Fibroblast of pulmonary artery (primary cell): Measurements from ENCODE around the gene UBE3D.

Source experiments
- DNase-seq: peaks from one replicate; pipeline ENCODE4 v3.0.0-alpha.2; 2010; ENCODE audit warnings: low read depth
- H3K4me3 ChIP-seq: replicated peaks from 2 replicates; pipeline ENCODE4 v1.5.1; 2011; ENCODE audit warnings: low read depth, mild to moderate bottlenecking, control low read depth, low read length, moderate library complexity
- CTCF ChIP-seq: IDR thresholded peaks from 2 replicates; pipeline ENCODE4 v1.5.1; 2011; ENCODE audit warnings: mild to moderate bottlenecking, control low read depth, low read length, inconsistent platforms; ENCODE audit errors: missing control alignments

Gene UBE3D

DNA sequence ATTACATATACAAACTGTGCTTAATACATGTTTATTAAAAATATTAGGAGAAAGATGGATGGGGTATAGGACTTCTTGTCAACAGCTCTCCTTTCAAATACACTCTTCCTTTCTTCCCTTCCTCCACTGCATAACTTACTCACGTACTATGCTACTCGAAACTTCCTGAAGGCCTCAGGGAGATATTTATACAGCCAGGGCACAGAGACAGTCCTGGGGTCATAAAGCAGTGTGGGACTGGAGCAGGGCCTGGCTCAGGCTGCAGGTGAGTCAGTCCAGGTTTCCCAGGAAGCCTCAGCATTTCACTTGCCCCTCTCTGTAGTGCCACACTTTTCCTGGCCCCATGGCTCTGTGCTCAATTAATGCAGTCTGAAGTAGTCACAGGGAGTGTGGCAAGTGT, 157.0 kb downstream of the UBE3D start:
- no peak for TF ChIP-seq CTCF
- no peak overlapping the region for H3K4me3 ChIP-seq
- DNase-seq, result no peak

GRCh38 chr6:82906951-82907350, 158.7 kb downstream of the UBE3D start:
- peak; percentile 64 for DNase-seq
- no peak overlapping the region for H3K4me3 ChIP-seq
- TF ChIP-seq CTCF, result no peak

DNA sequence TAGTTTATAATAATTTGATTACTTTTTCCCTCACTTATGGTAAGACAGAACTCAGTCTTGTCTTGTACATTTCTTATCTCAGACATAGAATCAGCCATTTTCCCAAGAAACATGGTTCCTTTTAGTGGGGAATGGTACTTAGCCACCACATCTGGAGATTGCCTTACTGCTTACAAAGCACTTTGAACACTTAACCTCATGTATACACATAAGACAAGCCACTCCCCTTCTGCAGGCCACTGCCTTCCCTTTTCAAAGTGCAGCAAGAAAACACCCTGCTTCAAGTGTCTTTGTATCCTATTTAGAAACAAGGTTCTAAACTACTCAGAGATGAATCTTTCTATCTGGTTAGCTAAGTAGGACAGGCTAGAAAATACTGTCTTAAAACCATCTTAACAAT, 159.2 kb downstream of the UBE3D start:
- TF ChIP-seq CTCF, result no peak
- DNase-seq, result peak; percentile 18
- H3K4me3 ChIP-seq, result no peak overlapping the region

DNA sequence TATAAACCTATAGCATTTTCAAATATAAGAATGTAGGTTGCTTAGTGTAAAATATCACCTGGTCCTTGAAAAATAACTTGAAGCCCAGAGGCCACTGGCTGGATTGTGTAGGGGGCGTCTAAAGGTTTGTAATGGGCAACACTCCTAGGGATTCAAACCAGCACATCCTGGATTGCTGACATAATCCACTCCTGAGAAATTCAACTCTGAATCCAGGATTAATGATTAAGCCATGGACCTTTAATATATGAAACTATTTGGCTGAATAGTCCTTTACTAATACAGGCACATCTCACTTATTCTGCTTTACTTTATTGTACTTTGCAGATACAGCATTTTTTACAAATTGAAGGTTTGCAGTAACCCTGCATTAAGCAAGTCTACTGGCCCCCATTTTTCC, 160.8 kb downstream of the UBE3D start:
- TF ChIP-seq CTCF, result no peak
- DNase-seq, result no peak
- H3K4me3 ChIP-seq, result no peak overlapping the region

DNA sequence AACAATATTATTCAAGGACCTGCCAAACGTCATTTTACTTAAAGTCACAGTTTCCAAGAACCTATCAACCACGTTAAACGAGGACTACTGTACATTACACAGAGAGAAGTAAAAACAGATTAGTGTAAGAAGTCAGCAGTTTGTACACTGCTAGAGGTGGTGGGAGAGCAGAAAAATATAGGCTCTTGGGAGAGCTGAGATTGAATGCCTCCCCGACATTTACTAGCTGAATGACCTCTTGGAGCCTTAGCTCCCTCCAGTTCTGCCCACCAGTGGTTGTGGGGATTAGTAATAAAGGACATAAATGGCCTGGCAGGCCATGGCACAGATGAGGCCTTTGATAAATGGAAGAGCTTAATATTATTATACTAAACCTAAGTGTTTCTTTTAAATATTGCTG, 161.4 kb downstream of the UBE3D start:
- no peak for DNase-seq
- H3K4me3 ChIP-seq, result no peak overlapping the region
- no peak for TF ChIP-seq CTCF

GRCh38 chr6:82902290-82902689, 163.4 kb downstream of the UBE3D start:
- no peak for DNase-seq
- TF ChIP-seq CTCF, result no peak
- no peak overlapping the region for H3K4me3 ChIP-seq

DNA sequence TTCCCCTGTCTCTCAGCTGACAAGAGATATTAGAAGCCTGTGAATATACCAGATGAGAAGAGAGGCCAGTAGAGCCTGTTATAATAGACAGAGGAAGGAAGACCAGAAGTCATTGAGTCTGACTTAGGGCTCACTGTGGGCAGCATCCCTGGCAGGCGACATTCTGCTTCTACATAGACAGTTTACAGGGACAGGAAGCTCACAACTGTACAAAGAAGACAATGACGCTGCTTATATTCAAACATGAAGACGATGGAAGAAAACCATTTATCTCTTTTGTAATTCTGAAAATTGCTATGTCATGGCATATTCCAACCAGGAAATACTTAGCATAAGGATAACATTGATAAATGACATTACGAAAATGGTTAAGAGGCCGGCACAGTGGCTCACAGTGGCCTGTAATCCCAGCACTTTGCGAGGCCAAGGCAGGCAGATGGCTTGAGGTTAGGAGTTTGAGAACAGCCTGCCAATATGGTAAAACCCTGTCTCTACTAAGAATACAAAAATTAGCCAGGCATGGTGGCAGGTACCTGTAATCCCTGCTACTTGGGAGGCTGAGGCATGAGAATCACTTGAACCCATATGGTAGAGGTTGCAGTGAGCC, 170.9 kb downstream of the UBE3D start:
- DNase-seq, result no peak
- no peak overlapping the region for H3K4me3 ChIP-seq
- no peak for TF ChIP-seq CTCF
